NCI-H345 (cell line): ENCODE data around the gene GBE1.
"Not testable (repeated sequence)": the region's sequence is repeated elsewhere in the genome, so short reads cannot be mapped to it uniquely, and the experiment has no call there.

ENCODE experiments used
- DNase-seq: peaks from one replicate; lab custom pipeline; 2025; lab: John Stamatoyannopoulos, UW

Gene GBE1

GRCh38 chr3:81760924-81761903 is at the start of gene GBE1:
Gene GBE1 (minus strand): TSS chr3:81761645. CDS start chr3:81761517, 128 bp downstream.
- peak; percentile 82 for DNase-seq

GRCh38 chr3:81808900-81809299 is 47.5 kb upstream of the GBE1 start:
- DNase-seq = no peak

DNA sequence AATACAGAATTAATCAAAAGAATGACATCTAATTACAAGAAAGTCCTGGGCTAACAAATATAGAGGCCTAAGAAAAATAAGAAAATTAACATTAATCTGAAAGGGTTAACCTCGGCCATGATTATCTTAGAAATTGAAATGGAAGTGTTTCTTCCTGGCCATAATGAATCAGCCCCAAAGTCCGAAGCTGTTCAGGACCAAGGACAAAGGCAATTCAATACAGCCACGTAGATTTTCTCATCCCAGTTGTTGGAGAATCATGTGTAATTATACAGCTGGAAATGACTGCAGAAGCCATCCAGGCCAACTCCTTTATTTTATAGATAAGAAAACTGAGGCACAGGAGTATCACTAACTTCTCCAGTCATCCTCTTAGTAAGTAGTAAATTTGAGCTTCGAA is 38.0 kb upstream of the GBE1 start:
- DNase-seq = no peak

DNA sequence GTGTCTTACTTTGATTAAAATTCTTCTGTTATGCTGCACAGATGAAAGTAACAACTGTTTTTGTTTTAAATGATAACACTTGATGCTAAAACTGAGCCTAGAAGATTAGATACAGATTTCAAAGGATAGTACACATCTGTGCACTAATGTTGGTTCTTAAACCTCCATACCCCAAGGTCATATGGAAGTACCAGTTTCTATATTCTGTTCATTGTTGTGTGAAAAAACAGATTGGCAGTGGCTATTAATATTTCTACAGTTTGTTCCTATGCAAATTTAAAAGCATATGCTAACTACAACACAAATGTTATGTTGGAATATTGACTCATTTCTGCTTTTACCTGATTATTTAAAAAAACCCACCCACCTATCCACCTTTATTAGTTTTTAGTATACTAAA is 32.0 kb upstream of the GBE1 start:
- DNase-seq = no peak

GRCh38 chr3:81790117-81790516 is 28.7 kb upstream of the GBE1 start:
- DNase-seq = no peak

DNA sequence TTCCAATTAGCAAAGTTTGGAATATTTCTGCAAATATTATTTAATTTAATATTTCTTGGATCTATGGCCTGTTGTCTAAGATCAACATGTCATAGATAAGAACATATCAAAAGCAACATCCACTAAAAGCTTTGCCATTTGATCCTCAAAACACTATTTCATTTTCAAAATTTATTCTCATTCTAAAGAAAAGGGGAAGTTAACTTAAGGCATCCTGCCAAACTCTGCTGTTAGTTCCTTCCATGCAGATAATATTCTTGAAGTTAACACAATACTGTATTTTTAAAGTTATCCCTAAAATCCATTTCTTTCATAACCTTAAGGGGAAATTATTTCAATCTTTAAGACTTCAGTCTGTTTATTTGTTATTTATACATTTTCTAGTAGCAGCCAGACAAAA is 28.2 kb upstream of the GBE1 start:
- DNase-seq = no peak

DNA sequence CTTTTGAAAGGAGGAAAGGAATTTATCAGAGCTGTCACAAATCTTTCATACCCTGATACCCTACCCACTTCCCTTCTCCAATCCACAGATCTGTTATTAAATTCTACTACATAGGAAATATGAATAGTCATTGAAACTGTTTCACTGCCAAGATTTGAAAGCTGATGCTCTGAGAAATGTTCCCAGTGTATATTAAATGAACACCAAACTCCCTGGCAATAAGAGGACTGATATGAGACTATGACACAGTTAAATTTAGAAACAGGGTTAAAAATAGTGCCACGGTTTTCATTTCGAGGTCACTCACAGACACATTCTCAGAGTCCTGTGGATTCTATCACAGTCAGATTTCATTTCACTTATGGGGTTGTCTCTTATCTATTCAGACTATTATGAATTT is 27.2 kb upstream of the GBE1 start:
- DNase-seq = no peak

GRCh38 chr3:81788044-81788443 is 26.6 kb upstream of the GBE1 start:
- no peak for DNase-seq

DNA sequence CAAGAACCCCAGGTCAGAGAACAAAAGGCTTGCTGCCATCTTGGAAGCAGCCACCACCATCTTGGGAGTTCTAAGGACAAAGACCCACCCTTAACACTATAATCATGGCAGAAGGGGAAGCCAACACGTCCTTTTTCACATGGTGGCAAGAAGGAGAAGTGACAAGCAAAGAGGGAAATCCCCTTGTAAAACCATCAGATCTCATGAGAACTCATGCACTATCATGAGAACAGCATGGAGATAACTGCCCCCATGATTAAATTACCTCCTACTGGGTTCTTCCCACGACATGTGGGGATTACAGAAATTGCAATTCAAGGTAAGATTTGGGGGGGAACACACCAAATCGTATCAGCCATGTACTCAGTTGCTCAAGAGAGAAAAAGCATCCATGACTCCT is 21.1 kb upstream of the GBE1 start:
- no peak for DNase-seq

- DNase-seq = no peak
Measured at GRCh38 chr3:81778678-81779182, 17.3 kb upstream of the GBE1 start.

DNA sequence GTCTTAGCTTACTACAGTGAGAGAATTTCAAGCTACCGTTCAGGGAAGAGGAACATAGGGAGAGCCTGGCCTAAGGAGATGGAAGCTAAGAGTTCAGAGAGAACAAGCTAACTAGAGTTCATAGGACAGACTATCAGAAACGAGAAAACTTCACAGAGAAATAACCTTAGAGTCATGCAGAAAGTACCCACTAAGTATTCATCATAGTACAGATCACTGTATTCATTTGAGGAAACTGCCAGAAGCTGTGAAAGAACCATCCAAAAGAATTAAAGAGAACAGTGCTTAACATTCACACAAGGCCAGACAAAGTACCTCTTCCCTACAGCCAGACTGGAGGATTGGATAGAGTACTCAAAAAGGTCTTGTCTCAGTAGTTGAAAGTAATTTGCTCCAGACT is 15.2 kb upstream of the GBE1 start:
- DNase-seq = no peak

DNA sequence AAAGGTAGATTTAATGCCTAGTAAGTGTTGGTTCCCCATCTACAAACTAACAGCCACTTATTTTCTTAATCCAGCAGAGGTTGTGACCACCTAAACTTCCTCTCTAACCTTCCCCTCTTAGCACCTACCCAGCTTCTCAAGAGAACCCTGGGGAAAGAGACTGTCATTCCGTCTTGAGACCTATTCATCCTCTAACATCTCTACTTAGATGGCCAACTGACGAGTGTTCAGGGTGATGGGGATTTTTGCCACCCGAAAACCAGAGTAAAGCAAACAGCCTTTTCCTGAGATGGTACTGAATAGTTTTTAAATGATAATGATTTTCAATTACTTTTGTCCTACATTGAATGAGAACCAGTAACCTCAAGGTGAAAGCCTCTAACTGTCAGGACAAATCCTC is 9.3 kb upstream of the GBE1 start:
- DNase-seq = no peak

GRCh38 chr3:81769299-81769698 is 7.9 kb upstream of the GBE1 start:
- DNase-seq = no peak

GRCh38 chr3:81767250-81767859 is 5.9 kb upstream of the GBE1 start:
- DNase-seq = not testable (repeated sequence)

- no peak for DNase-seq
Measured at GRCh38 chr3:81765400-81765799, 4.0 kb upstream of the GBE1 start.

- DNase-seq = no peak
Measured at GRCh38 chr3:81764665-81765064, 3.2 kb upstream of the GBE1 start.

- no peak for DNase-seq
Measured at GRCh38 chr3:81764002-81764401, 2.6 kb upstream of the GBE1 start.

DNA sequence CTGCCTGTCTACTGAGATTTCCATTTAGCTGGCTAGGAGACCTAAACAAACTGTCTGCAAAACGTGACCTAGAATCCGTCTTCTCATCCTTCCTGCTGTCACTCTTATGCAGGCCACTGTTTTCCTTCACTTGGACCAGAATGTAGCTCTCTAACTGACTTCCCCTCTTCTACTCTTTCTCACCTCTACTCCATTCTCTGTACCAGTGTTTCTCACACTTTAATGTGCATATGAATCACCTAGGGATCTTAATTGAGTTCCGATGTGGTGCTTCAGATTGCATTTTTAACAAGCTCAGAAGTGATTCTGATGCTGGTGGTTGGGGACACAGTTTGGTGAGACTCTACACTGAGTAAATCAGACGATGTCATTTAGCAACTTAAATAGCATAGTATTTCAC is 1.6 kb upstream of the GBE1 start:
- no peak for DNase-seq

DNA sequence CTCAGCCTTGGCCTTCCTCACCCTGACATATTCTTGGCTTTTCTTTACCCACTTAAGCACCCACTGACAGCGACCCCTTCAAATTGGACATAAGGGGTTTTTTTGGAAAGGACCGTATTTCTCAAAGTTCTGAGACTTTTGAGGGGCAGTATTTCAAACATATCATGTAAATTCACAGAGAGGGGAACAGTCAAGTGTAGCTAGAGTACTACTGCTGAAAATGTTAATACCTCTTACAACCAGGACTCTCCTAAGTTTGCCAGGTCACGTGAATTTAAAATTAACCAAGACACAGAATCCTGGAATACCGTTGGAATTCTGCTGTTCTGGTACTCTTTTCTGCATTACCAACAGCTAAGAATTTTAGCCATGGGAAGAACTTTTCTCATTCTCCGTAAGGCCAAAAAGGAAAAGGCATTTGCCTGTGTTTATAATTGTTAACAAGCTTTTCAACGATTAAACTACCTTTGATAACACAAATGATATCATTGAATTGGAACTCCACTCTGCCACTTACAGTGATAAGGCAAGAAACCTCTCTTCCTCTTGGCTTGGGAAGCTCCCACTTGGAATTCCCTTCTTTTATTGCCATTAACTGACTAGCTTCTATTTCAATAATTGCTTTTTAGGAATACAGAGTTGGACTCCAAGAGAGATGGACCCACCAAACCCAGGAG is 597 bp upstream of the GBE1 start:
- no peak for DNase-seq

- no peak for DNase-seq
Measured at GRCh38 chr3:81760215-81760614, 1.2 kb downstream of the GBE1 start.

GRCh38 chr3:81758771-81759170 is 2.7 kb downstream of the GBE1 start:
- DNase-seq = not testable (repeated sequence)

GRCh38 chr3:81758275-81758674 is 3.2 kb downstream of the GBE1 start:
- no peak for DNase-seq
